Neural cell (in vitro differentiated cells): ENCODE measurements around the gene PTPRG.

ENCODE experiments used
- RAD21 ChIP-seq: fragments of 450-650 bp; conservative IDR thresholded peaks from 2 replicates; pipeline ENCODE4 v1.6.1; 2014; ENCODE audit warnings: antibody characterized with exemption, mild to moderate bottlenecking, moderate library complexity
- TF ChIP-seq, protein P1 (sequence below): fragments of 450-650 bp; IDR thresholded peaks from 2 replicates; pipeline ENCODE4 v1.5.1; 2014; ENCODE audit warnings: antibody characterized with exemption, mild to moderate bottlenecking, moderate library complexity; ENCODE audit not compliant: poor library complexity, severe bottlenecking
- TF ChIP-seq, protein P2 (sequence below): IDR thresholded peaks from 2 replicates; pipeline ENCODE4 v1.6.1; 2012; ENCODE audit warnings: borderline replicate concordance

DNA sequence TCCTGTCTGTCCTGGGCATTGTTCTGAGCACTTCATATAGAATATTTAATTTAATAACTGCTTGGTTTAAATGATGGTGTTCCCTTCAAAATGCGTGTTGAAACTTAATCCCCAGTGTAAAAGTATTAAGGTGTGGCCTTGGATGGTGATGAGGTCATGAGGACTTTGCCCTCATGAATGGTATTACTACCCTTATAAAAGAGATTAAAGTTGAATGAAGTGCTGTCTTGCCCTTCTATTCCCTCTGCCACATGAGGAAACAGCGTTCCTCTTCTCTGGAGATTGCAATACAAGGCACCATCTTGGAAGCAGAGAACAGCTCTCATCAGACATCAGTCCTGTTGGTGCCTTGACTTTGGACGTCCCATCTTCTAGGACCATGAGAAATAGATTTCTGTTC lies 374.4 kb downstream of the PTPRG start:
- TF ChIP-seq, protein P1, sequence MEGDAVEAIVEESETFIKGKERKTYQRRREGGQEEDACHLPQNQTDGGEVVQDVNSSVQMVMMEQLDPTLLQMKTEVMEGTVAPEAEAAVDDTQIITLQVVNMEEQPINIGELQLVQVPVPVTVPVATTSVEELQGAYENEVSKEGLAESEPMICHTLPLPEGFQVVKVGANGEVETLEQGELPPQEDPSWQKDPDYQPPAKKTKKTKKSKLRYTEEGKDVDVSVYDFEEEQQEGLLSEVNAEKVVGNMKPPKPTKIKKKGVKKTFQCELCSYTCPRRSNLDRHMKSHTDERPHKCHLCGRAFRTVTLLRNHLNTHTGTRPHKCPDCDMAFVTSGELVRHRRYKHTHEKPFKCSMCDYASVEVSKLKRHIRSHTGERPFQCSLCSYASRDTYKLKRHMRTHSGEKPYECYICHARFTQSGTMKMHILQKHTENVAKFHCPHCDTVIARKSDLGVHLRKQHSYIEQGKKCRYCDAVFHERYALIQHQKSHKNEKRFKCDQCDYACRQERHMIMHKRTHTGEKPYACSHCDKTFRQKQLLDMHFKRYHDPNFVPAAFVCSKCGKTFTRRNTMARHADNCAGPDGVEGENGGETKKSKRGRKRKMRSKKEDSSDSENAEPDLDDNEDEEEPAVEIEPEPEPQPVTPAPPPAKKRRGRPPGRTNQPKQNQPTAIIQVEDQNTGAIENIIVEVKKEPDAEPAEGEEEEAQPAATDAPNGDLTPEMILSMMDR = no peak
- no peak for TF ChIP-seq RAD21
- TF ChIP-seq, protein P2, sequence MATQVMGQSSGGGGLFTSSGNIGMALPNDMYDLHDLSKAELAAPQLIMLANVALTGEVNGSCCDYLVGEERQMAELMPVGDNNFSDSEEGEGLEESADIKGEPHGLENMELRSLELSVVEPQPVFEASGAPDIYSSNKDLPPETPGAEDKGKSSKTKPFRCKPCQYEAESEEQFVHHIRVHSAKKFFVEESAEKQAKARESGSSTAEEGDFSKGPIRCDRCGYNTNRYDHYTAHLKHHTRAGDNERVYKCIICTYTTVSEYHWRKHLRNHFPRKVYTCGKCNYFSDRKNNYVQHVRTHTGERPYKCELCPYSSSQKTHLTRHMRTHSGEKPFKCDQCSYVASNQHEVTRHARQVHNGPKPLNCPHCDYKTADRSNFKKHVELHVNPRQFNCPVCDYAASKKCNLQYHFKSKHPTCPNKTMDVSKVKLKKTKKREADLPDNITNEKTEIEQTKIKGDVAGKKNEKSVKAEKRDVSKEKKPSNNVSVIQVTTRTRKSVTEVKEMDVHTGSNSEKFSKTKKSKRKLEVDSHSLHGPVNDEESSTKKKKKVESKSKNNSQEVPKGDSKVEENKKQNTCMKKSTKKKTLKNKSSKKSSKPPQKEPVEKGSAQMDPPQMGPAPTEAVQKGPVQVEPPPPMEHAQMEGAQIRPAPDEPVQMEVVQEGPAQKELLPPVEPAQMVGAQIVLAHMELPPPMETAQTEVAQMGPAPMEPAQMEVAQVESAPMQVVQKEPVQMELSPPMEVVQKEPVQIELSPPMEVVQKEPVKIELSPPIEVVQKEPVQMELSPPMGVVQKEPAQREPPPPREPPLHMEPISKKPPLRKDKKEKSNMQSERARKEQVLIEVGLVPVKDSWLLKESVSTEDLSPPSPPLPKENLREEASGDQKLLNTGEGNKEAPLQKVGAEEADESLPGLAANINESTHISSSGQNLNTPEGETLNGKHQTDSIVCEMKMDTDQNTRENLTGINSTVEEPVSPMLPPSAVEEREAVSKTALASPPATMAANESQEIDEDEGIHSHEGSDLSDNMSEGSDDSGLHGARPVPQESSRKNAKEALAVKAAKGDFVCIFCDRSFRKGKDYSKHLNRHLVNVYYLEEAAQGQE = no peak
